Measurements from ENCODE around the gene GLDC.
"Not testable (repeated sequence)": the region's sequence is repeated elsewhere in the genome, so short reads cannot be mapped to it uniquely, and the experiment has no call there.

GLDC gene

GRCh38 chr9:6665628-6666027 lies 20.1 kb upstream of the GLDC start:
- DNase-seq (ENCODE audit: low read depth in 2 of 3, low spot score in 2 of 3) = no peak

- DNase-seq (ENCODE audit: low read depth in 2 of 3, low spot score in 2 of 3) = no peak
Measured at GRCh38 chr9:6664204-6664680, 18.7 kb upstream of the GLDC start.

GRCh38 chr9:6660512-6660911 lies 15.0 kb upstream of the GLDC start:
- DNase-seq (ENCODE audit: low read depth in 2 of 3, low spot score in 2 of 3) = no peak

- DNase-seq (ENCODE audit: low read depth in 2 of 3, low spot score in 2 of 3) = no peak
Measured at GRCh38 chr9:6658628-6659353, 13.3 kb upstream of the GLDC start.

- no peak for DNase-seq (ENCODE audit: low read depth in 2 of 3, low spot score in 2 of 3)
Measured at GRCh38 chr9:6656614-6657300, 11.2 kb upstream of the GLDC start.

- DNase-seq (ENCODE audit: low read depth in 2 of 3, low spot score in 2 of 3) = no peak
Measured at GRCh38 chr9:6655036-6655435, 9.5 kb upstream of the GLDC start.

GRCh38 chr9:6646293-6646636 lies 736 bp upstream of the GLDC start:
- no peak for DNase-seq (ENCODE audit: low read depth in 2 of 3, low spot score in 2 of 3)

- not testable (repeated sequence) for DNase-seq (ENCODE audit: low read depth in 2 of 3, low spot score in 2 of 3)
Measured at GRCh38 chr9:6645105-6645354, 499 bp downstream of the GLDC start.

- no peak for DNase-seq (ENCODE audit: low read depth in 2 of 3, low spot score in 2 of 3)
Measured at GRCh38 chr9:6644346-6645104, 1.0 kb downstream of the GLDC start.

GRCh38 chr9:6641961-6642360 lies 3.6 kb downstream of the GLDC start:
- no peak for DNase-seq (ENCODE audit: low read depth in 2 of 3, low spot score in 2 of 3)

GRCh38 chr9:6641561-6641960 lies 4.0 kb downstream of the GLDC start:
- DNase-seq (ENCODE audit: low read depth in 2 of 3, low spot score in 2 of 3) = no peak

- no peak for DNase-seq (ENCODE audit: low read depth in 2 of 3, low spot score in 2 of 3)
Measured at GRCh38 chr9:6641056-6641455, 4.5 kb downstream of the GLDC start.

GRCh38 chr9:6640268-6641051 lies 5.1 kb downstream of the GLDC start:
- DNase-seq (ENCODE audit: low read depth in 2 of 3, low spot score in 2 of 3) = no peak

- DNase-seq (ENCODE audit: low read depth in 2 of 3, low spot score in 2 of 3) = no peak
Measured at GRCh38 chr9:6639622-6640021, 5.9 kb downstream of the GLDC start.

GRCh38 chr9:6634444-6634843 lies 11.1 kb downstream of the GLDC start:
- DNase-seq (ENCODE audit: low read depth in 2 of 3, low spot score in 2 of 3) = no peak

GRCh38 chr9:6633378-6633777 lies 12.2 kb downstream of the GLDC start:
- DNase-seq (ENCODE audit: low read depth in 2 of 3, low spot score in 2 of 3) = no peak

- DNase-seq (ENCODE audit: low read depth in 2 of 3, low spot score in 2 of 3) = no peak
Measured at GRCh38 chr9:6632516-6633183, 12.9 kb downstream of the GLDC start.

- DNase-seq (ENCODE audit: low read depth in 2 of 3, low spot score in 2 of 3) = no peak
Measured at GRCh38 chr9:6631207-6631512, 14.4 kb downstream of the GLDC start.

GRCh38 chr9:6630502-6631206 lies 14.9 kb downstream of the GLDC start:
- no peak for DNase-seq (ENCODE audit: low read depth in 2 of 3, low spot score in 2 of 3)

- no peak for DNase-seq (ENCODE audit: low read depth in 2 of 3, low spot score in 2 of 3)
Measured at GRCh38 chr9:6628704-6629103, 16.8 kb downstream of the GLDC start.

GRCh38 chr9:6625363-6625762 lies 20.2 kb downstream of the GLDC start:
- DNase-seq (ENCODE audit: low read depth in 2 of 3, low spot score in 2 of 3) = no peak
